ENCODE results near the gene PCNP.
"Not testable (repeated sequence)": the region's sequence is repeated elsewhere in the genome, so short reads cannot be mapped to it uniquely, and the experiment has no call there.

Gene PCNP, protein sequence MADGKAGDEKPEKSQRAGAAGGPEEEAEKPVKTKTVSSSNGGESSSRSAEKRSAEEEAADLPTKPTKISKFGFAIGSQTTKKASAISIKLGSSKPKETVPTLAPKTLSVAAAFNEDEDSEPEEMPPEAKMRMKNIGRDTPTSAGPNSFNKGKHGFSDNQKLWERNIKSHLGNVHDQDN

DNA sequence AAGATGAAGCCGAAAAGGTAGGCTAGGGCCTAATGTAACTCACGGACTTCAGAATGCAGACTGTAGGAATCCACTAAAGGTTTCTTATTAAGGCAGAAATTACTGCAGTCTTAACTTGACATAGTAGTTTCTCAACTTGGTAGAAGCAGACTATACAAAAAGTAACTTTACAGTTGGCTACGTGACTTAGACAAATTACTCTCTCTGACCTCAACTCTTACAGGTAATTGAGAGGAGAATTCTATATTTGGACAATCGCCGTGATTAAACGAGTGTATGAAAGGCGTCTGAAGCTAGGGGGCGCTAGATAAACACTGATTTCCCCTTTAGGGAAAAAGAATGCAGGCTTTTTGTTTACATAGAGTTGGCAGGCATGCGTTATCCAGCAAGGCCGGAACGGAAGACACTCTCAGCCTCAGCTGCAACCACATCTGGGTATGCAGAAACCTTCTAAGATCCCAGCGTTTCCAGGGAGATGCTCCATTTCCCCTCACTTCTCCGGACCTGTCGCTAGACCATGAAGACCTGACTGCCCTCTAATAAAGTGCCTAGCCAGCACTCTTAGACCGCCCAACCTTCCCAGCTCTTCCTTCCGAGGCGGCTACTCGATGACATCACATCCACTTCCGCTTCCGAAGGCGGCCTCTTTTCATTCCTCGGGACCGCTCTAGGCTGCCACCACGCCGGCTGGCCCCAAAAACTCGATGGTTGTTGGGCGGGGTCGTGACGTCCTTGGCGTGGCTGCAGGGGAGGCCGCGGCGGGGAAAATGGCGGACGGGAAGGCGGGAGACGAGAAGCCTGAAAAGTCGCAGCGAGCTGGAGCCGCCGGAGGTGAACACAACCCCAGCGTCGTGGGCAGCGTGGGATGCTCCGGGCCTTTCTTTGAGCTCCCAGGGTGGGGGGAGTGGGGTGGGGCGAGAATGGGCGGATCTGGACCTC, at the start of gene PCNP:
Gene PCNP (plus strand): TSS at position 732 of the 939 bp plus-strand sequence. CDS start 36 bp downstream, at position 768.
- DNase-seq (ENCODE audit: low spot score), result peak; percentile 98

DNA sequence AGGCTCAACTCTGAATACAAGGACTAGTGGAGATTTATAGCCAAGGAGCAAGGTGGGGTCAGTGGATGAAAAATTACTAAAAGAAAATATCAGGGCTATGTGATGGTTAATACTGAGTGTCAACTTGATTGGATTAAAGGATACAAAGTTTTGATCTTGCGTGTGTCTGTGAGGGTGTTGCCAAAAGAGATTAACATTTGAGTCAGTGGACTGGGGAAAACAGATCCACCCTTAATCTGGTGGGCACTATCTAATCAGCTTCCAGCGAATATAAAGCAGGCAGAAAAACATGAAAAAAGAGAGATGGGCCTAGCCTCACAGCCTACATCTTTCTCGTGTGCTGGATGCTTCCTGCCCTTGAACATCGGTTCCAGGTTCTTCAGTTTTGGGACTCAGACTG, 46.5 kb upstream of the PCNP start:
- no peak for DNase-seq (ENCODE audit: low spot score)

DNA sequence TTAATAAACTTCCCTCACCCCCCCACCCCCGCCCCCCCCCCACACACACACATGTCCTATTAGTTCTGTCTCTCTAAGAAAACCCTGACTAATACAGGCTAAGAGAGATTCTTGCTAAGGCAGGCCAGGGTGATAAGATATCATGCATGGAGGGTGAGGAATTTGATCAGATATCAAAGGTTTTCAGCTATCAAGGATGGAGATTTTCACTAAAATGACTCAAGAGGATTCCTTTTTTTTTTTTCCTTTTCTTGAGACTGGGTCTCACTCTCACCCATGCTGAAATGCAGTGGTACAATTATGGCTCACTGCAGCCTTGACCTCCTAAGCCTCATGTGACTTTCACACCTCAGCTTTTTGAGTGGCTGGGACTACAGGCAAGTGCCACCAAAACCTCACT, 46.1 kb upstream of the PCNP start:
- no peak for DNase-seq (ENCODE audit: low spot score)

DNA sequence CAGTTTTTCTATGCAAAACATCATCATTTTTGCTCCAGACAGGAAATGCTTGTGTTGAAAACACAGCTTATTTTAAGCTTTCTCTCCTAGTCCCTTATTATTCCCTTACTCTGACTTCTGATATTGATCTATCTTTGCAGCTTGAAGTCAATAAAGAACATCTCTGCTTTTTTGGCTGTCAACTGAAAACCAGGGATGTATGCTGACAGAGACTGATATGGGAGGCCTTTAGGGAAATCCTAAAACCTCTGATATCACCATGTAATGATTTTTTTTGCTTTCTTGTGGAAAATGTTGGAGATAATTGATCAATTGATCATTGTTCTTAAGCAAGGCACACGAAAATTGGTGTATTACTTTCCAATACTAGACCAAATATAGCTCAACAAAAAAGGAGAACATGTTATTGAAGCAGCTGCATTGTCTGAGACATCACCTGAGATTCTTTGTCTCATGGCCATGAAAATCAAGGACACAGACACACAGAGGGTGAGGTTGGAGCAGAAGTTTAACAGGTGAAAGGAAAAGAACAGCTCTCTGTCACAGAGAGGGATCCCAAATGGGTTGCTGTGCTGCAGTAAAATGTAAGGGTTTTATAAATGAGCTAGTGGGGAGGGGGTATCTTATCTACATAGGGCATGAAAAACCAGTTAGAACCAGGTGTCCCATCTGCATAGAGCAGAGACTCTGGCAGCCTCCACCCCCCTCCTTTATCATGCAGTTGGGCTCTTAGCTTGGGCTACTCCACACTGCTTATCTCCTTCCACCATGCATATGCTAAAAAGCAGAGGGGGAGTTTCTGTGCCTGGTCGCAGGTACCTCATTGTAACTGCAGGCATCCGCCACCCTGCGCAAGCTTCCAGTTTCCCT, 43.9 kb upstream of the PCNP start:
- DNase-seq (ENCODE audit: low spot score), result no peak

DNA sequence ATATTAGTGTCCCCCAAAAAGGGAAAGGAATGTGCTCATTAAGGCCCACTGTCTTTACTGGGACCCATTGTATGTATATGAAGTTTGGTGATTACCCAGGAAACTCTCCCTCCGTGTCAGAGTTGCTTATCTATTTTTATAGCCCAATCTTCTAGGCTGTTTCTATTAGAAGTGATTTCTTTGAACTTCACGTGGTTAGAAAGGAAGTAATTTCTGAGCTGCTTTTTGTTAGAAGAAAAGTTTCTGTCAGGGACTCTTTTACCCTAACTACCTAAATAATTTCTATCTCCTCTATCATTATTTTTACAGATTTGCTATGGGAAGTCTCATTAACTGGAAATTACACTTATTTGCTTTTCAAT, 43.3 kb upstream of the PCNP start:
- no peak for DNase-seq (ENCODE audit: low spot score)

DNA sequence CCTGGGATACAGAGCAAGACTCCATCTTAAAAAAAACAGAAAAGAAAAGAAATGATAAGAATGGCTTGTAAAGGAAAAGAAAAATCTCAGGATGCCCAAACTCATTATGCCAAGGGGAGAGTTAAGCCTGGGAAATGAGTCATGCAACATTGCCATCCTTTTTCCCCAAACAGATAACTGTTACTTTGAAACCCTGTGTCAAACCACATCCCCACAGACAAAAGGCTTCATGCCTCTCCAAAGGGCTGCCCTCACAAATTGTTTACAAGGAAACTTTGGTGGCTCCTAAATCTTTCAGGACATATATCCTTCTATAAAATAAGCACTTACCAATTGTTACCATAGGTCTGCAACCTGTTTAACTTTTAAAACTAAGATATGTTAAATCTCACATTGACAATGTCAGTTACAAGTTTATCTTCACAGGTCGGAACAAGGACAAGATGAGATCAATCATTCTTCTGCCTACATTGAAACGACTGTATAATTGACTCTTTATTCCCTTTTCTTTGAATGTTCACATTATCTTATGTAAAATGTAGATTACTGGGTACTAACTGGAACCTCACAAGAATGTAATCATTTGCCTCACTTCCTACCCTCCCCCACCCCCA, 42.4 kb upstream of the PCNP start:
- DNase-seq (ENCODE audit: low spot score), result no peak

DNA sequence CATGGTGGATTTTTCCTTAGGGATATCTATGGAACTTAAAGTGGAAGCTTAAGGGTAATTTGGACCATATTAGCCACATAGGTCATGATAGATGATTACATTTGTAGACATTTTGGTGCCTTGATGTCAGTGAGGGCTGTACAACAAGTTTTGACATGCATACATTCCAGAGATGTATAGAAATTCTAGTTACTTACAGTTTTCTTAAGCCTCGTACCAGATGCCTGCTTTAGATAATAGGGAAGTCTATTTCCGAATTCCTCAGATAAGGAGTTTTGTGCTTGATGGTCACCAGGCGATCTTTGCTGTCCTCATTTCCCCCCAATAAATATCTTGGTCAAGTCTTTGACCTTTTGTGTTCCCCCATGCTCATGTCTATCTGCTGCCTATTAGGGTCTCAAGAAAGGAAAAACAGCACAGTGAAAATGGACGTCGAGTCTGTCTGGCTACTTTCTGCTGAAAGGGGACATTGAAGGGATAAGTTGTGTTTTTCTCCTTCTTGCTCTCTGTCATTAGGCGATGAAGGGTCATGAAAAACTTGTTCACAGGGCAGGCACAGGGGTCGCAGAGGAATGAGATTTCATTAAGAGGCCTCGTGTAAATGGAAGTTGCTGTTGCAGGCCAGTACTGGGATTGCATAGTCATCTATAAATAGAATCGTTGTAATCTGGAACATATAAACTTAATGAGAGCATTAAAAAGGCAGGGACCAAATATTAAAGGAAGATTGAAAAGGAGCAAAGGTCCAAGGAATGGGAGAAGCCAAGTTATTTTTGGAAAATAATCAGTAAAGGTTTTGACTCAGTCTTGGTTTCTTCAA, 41.0 kb upstream of the PCNP start:
- DNase-seq (ENCODE audit: low spot score), result no peak

DNA sequence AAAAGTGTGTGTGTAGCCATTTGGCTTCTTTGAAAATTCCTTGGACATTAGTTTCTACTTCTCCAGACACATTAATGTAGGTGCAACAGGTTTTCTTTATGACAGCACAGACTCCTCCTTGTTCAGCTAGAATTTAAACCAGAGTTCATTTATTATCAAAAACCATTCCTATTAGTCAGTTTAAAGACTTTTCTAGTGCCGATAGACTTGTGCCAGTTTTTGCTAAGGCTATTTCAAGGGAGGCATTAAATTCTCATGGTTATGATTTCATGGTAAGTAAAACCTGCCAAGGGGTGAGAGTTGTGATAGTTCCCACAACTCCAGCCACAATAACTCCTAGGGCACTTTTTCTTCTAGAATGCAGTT, 40.4 kb upstream of the PCNP start:
- no peak for DNase-seq (ENCODE audit: low spot score)

DNA sequence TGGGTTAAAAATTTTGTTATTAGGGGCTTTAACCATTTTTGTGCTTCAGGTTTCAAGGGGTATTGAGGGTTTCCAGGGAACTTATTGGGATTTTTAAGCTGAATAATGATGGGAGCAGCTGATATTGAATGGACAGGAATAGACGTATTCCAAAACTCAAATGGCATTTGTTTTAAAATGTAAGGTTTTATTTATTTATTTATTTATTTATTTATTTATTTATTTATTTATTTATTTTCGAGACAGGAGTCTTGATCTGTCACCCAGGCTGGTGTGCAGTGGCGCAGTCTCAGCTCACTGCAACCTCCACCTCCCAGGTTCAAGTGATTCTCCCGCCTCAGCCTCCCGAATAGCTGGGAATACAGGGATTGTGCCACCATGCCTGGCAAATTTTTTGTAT, 38.8 kb upstream of the PCNP start:
- DNase-seq (ENCODE audit: low spot score), result no peak

DNA sequence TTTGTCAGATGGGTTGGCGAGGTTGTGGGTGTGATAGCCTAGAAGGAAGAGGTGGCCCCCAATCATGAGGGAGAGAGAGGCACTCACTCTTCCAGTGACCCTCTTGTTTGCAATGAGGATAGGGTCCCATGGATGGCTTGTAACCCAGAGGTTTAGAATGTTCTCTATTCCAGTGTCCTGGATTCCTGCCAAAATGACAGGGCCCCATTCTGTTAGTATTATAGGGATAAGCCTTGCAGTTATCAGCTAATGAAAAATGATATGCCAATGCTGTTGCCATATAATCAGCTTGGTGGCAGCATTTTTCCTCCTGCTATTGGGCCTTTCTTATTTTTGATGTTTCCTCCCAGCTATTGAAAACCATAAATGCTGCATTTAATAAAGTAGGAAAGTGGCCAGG, 37.7 kb upstream of the PCNP start:
- no peak for DNase-seq (ENCODE audit: low spot score)

DNA sequence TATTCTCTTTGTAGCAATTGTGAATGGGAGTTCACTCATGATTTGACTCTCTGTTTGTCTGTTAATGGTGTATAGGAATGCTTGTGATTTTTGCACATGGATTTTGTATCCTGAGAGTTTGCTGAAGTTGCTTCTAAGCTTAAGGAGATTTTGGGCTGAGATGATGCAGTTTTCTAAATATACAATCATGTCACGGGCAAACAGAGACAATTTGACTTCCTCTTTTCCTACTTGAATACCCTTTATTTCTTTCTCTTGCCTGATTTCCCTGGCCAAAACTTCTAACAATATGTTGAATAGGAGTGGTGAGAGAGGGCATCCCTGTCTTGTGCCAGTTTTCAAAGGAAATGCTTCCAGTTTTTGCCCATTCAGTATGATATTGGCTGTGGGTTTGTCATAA, 37.0 kb upstream of the PCNP start:
- not testable (repeated sequence) for DNase-seq (ENCODE audit: low spot score)

DNA sequence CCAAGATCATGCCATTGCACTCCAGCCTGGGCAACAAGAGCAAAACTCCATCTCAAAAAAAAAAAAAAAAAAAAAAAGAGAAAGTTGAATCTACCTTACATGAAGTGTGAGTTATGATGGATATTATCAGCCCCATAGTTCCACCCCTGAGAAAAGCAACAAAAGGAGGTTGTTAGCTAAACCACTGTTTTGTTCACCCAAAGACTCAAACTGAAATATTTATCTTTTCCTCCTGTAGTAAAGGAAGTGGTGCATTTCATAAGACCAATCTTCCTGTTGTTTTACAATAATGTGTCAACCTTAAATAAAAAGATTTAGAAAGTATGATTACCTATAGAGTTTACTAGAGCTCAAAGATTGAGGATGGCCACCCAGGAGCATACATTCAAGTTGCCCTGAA, 31.0 kb upstream of the PCNP start:
- no peak for DNase-seq (ENCODE audit: low spot score)

DNA sequence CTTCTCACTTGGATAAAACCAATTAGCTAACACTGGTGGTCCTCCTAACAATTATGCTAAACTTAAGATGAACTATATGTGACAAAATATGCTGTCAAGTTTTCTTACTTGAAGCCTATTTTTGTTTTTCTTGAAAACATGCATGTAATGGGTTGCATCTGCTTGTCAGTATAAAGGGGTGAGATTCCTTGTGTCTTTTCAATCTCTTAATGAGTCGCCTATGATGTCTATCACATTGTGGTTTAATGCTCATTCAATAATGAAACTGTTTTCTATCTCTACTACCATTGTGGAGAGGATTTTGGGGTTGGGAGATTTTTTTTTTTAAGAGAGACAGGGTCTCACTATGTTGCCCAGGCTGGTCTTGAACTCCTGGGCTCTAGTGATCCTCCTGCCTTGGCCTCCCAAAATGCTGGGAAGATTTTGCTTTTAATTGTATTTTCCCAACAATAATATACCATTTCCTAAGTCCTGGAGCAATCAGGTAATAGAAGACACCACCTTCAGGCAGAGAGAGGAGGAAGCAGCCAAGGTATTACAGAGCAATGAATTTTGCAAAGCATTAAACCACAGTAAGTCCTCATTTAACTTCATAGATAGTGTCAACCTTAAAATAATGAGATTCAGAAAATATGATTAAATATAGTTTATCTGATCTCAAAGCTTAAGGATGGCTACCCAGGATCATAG, 29.7 kb upstream of the PCNP start:
- no peak for DNase-seq (ENCODE audit: low spot score)

DNA sequence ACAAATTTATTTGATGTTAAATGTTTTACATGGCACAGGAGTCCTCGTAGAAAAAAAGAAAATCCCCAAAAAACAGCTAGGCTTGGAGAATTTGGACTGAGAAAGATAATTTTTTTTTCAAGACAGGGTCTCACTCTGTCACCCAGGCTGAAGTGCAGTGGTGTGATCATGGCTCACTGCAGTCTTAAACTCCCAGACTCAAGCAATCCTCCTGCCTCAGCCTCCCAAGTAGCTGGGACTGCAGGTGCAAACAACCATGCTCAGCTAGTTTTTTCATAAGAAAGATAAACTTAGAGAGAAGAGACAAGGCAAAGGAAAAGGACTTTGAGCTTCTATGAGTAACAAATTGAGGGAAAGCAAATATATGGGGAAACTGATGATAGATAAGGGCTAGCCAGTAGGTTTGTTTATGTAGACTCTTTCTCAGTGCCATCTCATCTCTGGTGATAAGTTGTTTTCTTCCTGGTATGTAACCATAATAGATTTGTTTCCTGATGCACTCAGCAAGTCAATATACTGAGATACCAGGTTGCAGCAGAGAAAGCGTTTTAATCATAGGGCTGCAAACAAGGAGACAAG, 25.4 kb upstream of the PCNP start:
- DNase-seq (ENCODE audit: low spot score), result no peak

DNA sequence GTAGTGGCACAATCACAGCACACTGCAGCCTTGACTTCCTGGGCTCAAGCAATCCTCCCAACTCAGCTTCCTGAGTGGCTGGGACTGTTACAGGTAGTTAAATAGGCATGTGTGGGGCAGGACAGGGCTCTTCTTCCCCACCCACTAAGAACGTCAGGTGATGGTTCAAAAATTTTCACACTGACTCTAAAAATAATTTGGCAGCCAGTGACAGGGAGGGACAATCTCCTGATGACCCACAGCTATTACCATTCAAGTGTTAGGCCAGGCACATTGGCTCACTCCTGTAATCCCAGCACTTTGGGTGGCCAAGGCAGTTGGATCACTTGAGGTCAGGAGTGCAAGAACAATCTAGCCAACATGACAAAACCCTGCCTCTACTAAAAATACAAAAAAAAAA, 24.5 kb upstream of the PCNP start:
- no peak for DNase-seq (ENCODE audit: low spot score)

DNA sequence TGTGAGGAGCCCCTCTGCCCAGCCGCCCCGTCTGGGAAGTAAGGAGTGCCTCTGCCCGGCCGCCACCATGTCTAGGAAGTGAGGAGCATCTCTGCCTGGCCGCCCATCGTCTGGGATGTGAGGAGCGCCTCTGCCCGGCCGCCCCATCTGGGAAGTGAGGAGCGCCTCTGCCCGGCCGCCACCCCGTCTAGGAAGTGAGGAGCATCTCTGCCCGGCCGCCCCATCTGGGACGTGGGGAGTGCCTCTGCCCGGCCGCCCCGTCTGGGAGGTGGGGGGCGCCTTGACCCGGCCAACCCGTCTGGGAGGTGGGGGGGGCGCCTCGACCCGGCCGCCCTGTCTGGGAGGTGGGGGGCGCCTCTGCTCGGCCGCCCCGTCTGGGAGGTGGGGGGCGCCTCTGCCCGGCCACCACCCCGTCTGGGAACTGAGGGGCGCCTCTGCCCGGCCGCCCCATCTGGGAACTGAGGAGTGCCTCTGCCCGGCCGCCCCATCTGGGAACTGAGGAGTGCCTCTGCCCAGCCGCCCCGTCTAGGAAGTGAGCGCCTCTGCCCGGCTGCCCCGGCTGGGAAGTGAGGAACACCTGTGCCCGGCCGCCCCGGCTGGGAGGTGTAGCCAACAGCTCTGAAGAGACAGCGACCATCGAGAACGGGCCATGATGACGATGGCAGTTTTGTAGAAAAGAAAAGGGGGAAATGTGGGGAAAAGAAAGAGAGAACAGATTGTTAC, 22.5 kb upstream of the PCNP start:
- not testable (repeated sequence) for DNase-seq (ENCODE audit: low spot score)

DNA sequence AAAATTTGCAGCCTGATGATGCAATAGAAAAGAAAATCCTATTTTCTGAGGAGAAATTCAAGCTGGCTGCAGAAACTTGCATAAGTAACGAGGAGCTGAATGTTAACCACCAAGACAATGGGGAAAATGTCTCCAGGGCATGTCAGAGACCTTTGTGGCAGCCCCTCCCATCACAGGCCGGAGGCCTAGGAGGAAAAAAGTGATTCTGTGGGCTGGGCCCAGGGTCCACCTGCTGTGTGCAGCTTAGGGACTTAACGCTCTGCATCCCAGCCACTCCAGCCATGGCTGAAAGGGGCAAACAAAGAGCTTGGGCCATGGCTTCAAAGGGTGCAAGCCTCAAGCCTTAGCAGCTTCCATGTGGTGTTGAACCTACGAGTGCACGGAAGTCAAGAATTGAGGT, 20.6 kb upstream of the PCNP start:
- not testable (repeated sequence) for DNase-seq (ENCODE audit: low spot score)

DNA sequence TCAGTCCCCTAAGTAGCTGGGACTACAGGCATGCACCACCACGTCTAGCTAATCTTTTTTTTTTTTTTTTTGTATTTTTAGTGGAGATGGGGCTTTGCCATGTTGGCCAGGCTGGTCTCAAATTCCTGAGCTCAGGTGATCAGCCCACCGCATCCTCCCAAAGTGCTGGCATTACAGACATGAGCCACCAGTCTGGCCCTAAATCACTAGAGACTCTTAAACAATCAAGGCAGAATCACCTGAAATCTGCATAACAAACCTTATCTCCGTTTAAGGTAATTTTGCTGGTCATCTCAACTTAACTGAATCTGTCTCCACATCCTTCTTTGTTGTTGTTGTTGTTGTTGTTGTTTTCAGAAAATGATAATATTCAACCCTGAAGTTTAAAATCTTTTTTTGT, 17.9 kb upstream of the PCNP start:
- no peak for DNase-seq (ENCODE audit: low spot score)

DNA sequence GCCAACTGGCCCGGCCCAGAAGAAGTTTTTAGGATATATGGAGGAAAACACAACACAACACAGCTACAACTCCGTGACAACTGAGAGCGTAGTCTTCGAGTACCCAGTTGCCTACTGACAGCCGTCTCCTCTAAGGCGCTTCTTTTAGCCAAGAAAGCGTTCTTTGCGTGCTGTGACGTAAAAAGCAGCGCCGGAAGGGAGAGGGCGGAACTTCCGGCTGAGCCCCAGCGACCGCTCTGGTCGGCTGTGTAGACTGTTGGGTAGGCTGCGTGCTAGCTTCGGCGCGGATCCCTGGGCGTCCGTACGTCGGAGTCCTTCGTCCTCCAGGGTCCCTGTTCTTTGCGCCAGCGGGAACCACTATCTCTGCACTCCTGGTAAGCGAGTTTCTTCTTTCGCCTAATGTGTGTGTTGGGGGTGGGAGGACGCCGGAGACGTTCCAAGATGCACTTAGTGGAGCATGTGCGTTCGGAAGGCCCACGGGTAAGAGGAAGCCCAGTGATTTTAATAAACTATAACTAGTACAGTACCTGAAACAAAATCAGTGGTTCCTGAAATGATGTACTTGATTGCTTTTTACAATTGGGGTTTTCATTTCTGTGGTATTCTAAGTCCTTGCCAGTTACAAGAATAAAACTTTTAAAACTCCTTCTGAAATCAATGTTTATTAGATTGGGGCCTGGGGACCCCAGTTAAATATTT, 12.2 kb upstream of the PCNP start, which contains the start of gene TRMT10C:
Gene TRMT10C (plus strand): TSS at position 239 of the 699 bp plus-strand sequence. CDS start 2,914 bp downstream, outside the sequence.
- DNase-seq (ENCODE audit: low spot score), result peak; percentile 92
